HG03025 (cell line): ENCODE data around the gene MRFAP1L1.
"Not testable (repeated sequence)": the region's sequence is repeated elsewhere in the genome, so short reads cannot be mapped to it uniquely, and the experiment has no call there.

Source experiments
- ATAC-seq: cut with Tn5 transposase; IDR thresholded peaks from one replicate; pipeline ENCODE4 v1.9.1; 2021; ENCODE audit warnings: mild to moderate bottlenecking, moderate library complexity; ENCODE audit not compliant: unreplicated experiment, low FRiP score

The MRFAP1L1 gene

GRCh38 chr4:6709230-6710114, at the start of gene MRFAP1L1:
TSS of gene MRFAP1L1 (minus strand) at chr4:6709865. CDS start at chr4:6709629, 236 bp downstream.
- ATAC-seq: peak; percentile 47

GRCh38 chr4:6758728-6759127, 49.1 kb upstream of the MRFAP1L1 start:
- ATAC-seq: no peak

GRCh38 chr4:6756345-6756744, 46.7 kb upstream of the MRFAP1L1 start:
- ATAC-seq: not testable (repeated sequence)

GRCh38 chr4:6755088-6755753, 45.6 kb upstream of the MRFAP1L1 start:
- ATAC-seq: no peak

GRCh38 chr4:6754481-6755087, 44.9 kb upstream of the MRFAP1L1 start:
- no peak for ATAC-seq

GRCh38 chr4:6753891-6754290, 44.2 kb upstream of the MRFAP1L1 start:
- ATAC-seq: no peak

- no peak for ATAC-seq
Observed at GRCh38 chr4:6753103-6753560, 43.5 kb upstream of the MRFAP1L1 start.

GRCh38 chr4:6752486-6752829, 42.8 kb upstream of the MRFAP1L1 start:
- ATAC-seq: no peak

GRCh38 chr4:6751611-6752485, 42.2 kb upstream of the MRFAP1L1 start:
- ATAC-seq: no peak

GRCh38 chr4:6750286-6751221, 40.9 kb upstream of the MRFAP1L1 start:
- no peak for ATAC-seq

- no peak for ATAC-seq
Observed at GRCh38 chr4:6749340-6750171, 39.9 kb upstream of the MRFAP1L1 start.

- no peak for ATAC-seq
Observed at GRCh38 chr4:6748286-6748685, 38.6 kb upstream of the MRFAP1L1 start.

GRCh38 chr4:6747294-6748051, 37.8 kb upstream of the MRFAP1L1 start:
- ATAC-seq: no peak

GRCh38 chr4:6746721-6747293, 37.1 kb upstream of the MRFAP1L1 start:
- no peak for ATAC-seq

- no peak for ATAC-seq
Observed at GRCh38 chr4:6742989-6743388, 33.3 kb upstream of the MRFAP1L1 start.

- ATAC-seq: no peak
Observed at GRCh38 chr4:6742507-6742906, 32.8 kb upstream of the MRFAP1L1 start.

GRCh38 chr4:6740347-6740746, 30.7 kb upstream of the MRFAP1L1 start:
- ATAC-seq: no peak
